Measurements from ENCODE around the gene PMEPA1. TPM values are rescaled to one million over a fixed set of nuclear protein-coding genes. Genes with fewer than 3 reads are reported as not detected.

Gene PMEPA1
- total RNA-seq, 4 donors from 2014 or later: 7.5 to 31.3 (median 13.9) TPM

GRCh38 chr20:57736738-57737347 is 27.0 kb upstream of the PMEPA1 start:
- no peak for TF ChIP-seq CTCF (IDR thresholded peaks at IDR 0.05; ENCODE audit: low read depth)

- TF ChIP-seq CTCF (IDR thresholded peaks at IDR 0.05; ENCODE audit: low read depth): no peak
Observed at GRCh38 chr20:57735831-57736737, 26.3 kb upstream of the PMEPA1 start.

GRCh38 chr20:57734754-57735153 is 24.9 kb upstream of the PMEPA1 start:
- TF ChIP-seq CTCF (IDR thresholded peaks at IDR 0.05; ENCODE audit: low read depth): no peak

- no peak for TF ChIP-seq CTCF (IDR thresholded peaks at IDR 0.05; ENCODE audit: low read depth)
Observed at GRCh38 chr20:57732226-57732625, 22.4 kb upstream of the PMEPA1 start.

GRCh38 chr20:57728762-57729161 is 18.9 kb upstream of the PMEPA1 start:
- TF ChIP-seq CTCF (IDR thresholded peaks at IDR 0.05; ENCODE audit: low read depth): no peak

GRCh38 chr20:57727863-57728262 is 18.0 kb upstream of the PMEPA1 start:
- TF ChIP-seq CTCF (IDR thresholded peaks at IDR 0.05; ENCODE audit: low read depth): no peak

- TF ChIP-seq CTCF (IDR thresholded peaks at IDR 0.05; ENCODE audit: low read depth): no peak
Observed at GRCh38 chr20:57725636-57726035, 15.8 kb upstream of the PMEPA1 start.
